IMR-90 (cell line): Measurements from ENCODE around the gene NAMPT. TPM values are rescaled to one million over a fixed set of nuclear protein-coding genes. Genes with fewer than 3 reads are reported as not detected.

Source experiments
- ATAC-seq: fragments of 200-7000 bp; cut with Tn5 transposase; 2 replicates; pipeline ENCODE4 v1.9.1; 2020; ENCODE audit warnings: low read depth, mild to moderate bottlenecking, moderate library complexity
- BruUV-seq: library from RNA; stranded (reverse); fragments of 400-500 nt; replicated peaks from 2 replicates; lab custom pipeline; 2021; lab: Mats Ljungman, UMichigan
- CTCF ChIA-PET: fragments of 300-600 bp; formaldehyde crosslinking; extraction: SDS; loops from one replicate; lab custom pipeline; 2021; ENCODE audit warnings: antibody characterized with exemption; lab: Yijun Ruan, JAX
- POLR2A ChIA-PET: fragments of 300-600 bp; sonication (Branson Sonifier 250); formaldehyde crosslinking; loops from one replicate; lab custom pipeline; 2022; ENCODE audit warnings: antibody characterized with exemption; ENCODE audit not compliant: unreplicated experiment; lab: Charles Lee
- DNase-seq: peaks from one replicate; pipeline ENCODE4 v3.0.0; 2013
- H2AFZ ChIP-seq: replicated peaks from 2 replicates; pipeline ENCODE3; 2013; ENCODE audit warnings: low read length, mild to moderate bottlenecking; ENCODE audit not compliant: poor library complexity
- H2AK5ac ChIP-seq: 2 replicates; pipeline ENCODE4 v1.6.1; 2013; ENCODE audit warnings: low read depth, low read length, inconsistent platforms
- H2AK9ac ChIP-seq: replicated peaks from 2 replicates; pipeline ENCODE3; 2013; ENCODE audit warnings: mild to moderate bottlenecking, low read depth, low read length, moderate library complexity; ENCODE audit not compliant: poor library complexity
- H2BK120ac ChIP-seq: 2 replicates; pipeline ENCODE4 v1.6.1; 2013; ENCODE audit warnings: low read depth, low read length, inconsistent platforms
- H2BK15ac ChIP-seq: 3 replicates; pipeline ENCODE4 v1.6.1; 2013; ENCODE audit warnings: low read depth, low read length, inconsistent platforms
- H2BK20ac ChIP-seq: 2 replicates; pipeline ENCODE4 v1.6.1; 2013; ENCODE audit warnings: low read depth, mild to moderate bottlenecking, inconsistent platforms, low read length, moderate library complexity
- H2BK5ac ChIP-seq: 2 replicates; pipeline ENCODE4 v1.6.1; 2013; ENCODE audit warnings: mild to moderate bottlenecking, low read depth, low read length, inconsistent platforms; ENCODE audit not compliant: poor library complexity, severe bottlenecking
- H3K14ac ChIP-seq: replicated peaks from 2 replicates; pipeline ENCODE4 v1.6.1; 2013; ENCODE audit warnings: low read depth, low read length, inconsistent platforms
- H3K18ac ChIP-seq: 2 replicates; pipeline ENCODE4 v1.6.1; 2013; ENCODE audit warnings: low read depth, low read length, control low read depth
- H3K23ac ChIP-seq: 2 replicates; pipeline ENCODE4 v1.6.1; 2013; ENCODE audit warnings: low read depth, low read length, inconsistent platforms
- H3K27ac ChIP-seq: 2 replicates; pipeline ENCODE4 v1.5.1; 2013; ENCODE audit warnings: mild to moderate bottlenecking, control low read depth, low read length; ENCODE audit not compliant: insufficient read depth
- H3K27me3 ChIP-seq: 2 replicates; pipeline ENCODE4 v1.6.1; 2013; ENCODE audit warnings: low read length; ENCODE audit not compliant: control insufficient read depth, insufficient read depth
- H3K36me3 ChIP-seq: 2 replicates; pipeline ENCODE4 v1.6.1; 2013; ENCODE audit warnings: low read length, mixed read lengths; ENCODE audit not compliant: control insufficient read depth, insufficient read depth
- H3K4ac ChIP-seq: 2 replicates; pipeline ENCODE4 v1.6.1; 2013; ENCODE audit warnings: low read depth, low read length, inconsistent platforms
- H3K4me1 ChIP-seq: 2 replicates; pipeline ENCODE4 v1.6.1; 2013; ENCODE audit warnings: low read length, mixed read lengths; ENCODE audit not compliant: control insufficient read depth, insufficient read depth
- H3K4me2 ChIP-seq: 2 replicates; pipeline ENCODE4 v1.6.1; 2013; ENCODE audit warnings: low read depth, mild to moderate bottlenecking, control low read depth, low read length, moderate library complexity
- H3K4me3 ChIP-seq: 2 replicates; pipeline ENCODE4 v1.5.1; 2013; ENCODE audit warnings: low read depth, mild to moderate bottlenecking, control low read depth, low read length, moderate library complexity; ENCODE audit not compliant: insufficient read depth
- H3K56ac ChIP-seq: 2 replicates; pipeline ENCODE4 v1.6.1; 2013; ENCODE audit warnings: low read length, inconsistent platforms; ENCODE audit not compliant: insufficient read depth; ENCODE audit errors: extremely low read depth
- H3K79me1 ChIP-seq, 2 experiments: 2 replicates each; pipeline ENCODE4 v1.6.1; 2013; ENCODE audit warnings: low read length in 2 of 2, inconsistent platforms in 1 of 2, low read depth in 1 of 2
- H3K9ac ChIP-seq: 2 replicates; pipeline ENCODE4 v1.6.1; 2013; ENCODE audit warnings: low read depth, low read length, control low read depth
- H3K9me1 ChIP-seq: 2 replicates; pipeline ENCODE4 v1.6.1; 2013; ENCODE audit warnings: low read length, inconsistent platforms; ENCODE audit not compliant: insufficient read depth
- H3K9me3 ChIP-seq: 2 replicates; pipeline ENCODE4 v1.6.1; 2013; ENCODE audit warnings: low read length; ENCODE audit not compliant: control insufficient read depth, insufficient read depth
- H4K20me1 ChIP-seq: 2 replicates; pipeline ENCODE4 v1.6.1; 2013; ENCODE audit warnings: low read length, inconsistent platforms; ENCODE audit not compliant: insufficient read depth
- H4K5ac ChIP-seq: 2 replicates; pipeline ENCODE4 v1.6.1; 2013; ENCODE audit warnings: mild to moderate bottlenecking, low read depth, low read length, control low read depth
- H4K8ac ChIP-seq, 2 experiments: 2 replicates each; pipeline ENCODE4 v1.6.1; 2013; ENCODE audit warnings: low read depth in 2 of 2, low read length in 2 of 2, control low read depth in 1 of 2, inconsistent platforms in 1 of 2
- H4K91ac ChIP-seq: 2 replicates; pipeline ENCODE4 v1.6.1; 2013; ENCODE audit warnings: low read depth, low read length, inconsistent platforms; ENCODE audit not compliant: insufficient read depth
- CTCF ChIP-seq: conservative IDR thresholded peaks from 2 replicates; pipeline ENCODE4 v1.5.1; 2012; ENCODE audit warnings: mild to moderate bottlenecking, low read depth, low read length, improper control_type of control experiment
- POLR2A ChIP-seq: IDR thresholded peaks from 2 replicates; pipeline ENCODE4 v1.6.1; 2012; ENCODE audit warnings: mild to moderate bottlenecking, low read depth, low read length
- WGBS, 2 experiments: methylation state at CpG; one replicate each; pipeline versions ENCODE4 v1.1.5 to v1.1.7; 2013; ENCODE audit warnings: missing lambda C conversion rate in 2 of 2; ENCODE audit not compliant: insufficient read length in 1 of 2; ENCODE audit errors: extremely low coverage in 2 of 2; 5-methylcytosine and 5-hydroxymethylcytosine counted together
- dilution Hi-C: fragments of 300-500 bp; cut with HindIII; formaldehyde crosslinking; loops from one replicate; pipeline ENCODE4 v1.14.3; 2018; ENCODE audit warnings: low sequenced_read_pairs; ENCODE audit not compliant: unreplicated experiment
- in situ Hi-C: fragments of 300-500 bp; cut with MboI; formaldehyde crosslinking; loops from 3 replicates; pipeline ENCODE4 v1.14.3; 2019; ENCODE audit warnings: low sequenced_read_pairs, inconsistent platforms, mixed read lengths
- intact Hi-C: fragments of 100-400 bp; cut with micrococcal nuclease; formaldehyde crosslinking; loops from 2 replicates; pipeline ENCODE4 v1.10.0; 2022
- polyA plus RNA-seq, 3 experiments: library from polyadenylated mRNA; depleted of rRNA; stranded (reverse); fragments of >200 nt; gene quantifications; 2 replicates each; pipeline ENCODE4 v1.2.3, GENCODE V29; 2012; ENCODE audit warnings: low replicate concordance in 1 of 3
- total RNA-seq: library from RNA; depleted of rRNA; stranded (reverse); fragments of >200 nt; gene quantifications from 2 replicates; pipeline ENCODE4 v1.2.3, GENCODE V29; 2012

The NAMPT gene
- total and polyA plus RNA-seq, 2 of the 4 experiments (the other 2 are of a cell fraction) = 13.3 to 31.7 TPM

- H4K8ac ChIP-seq = no peak overlapping the region
- no peak overlapping the region for H2BK5ac ChIP-seq
- H3K4me3 ChIP-seq = no peak overlapping the region
- no peak overlapping the region for H4K5ac ChIP-seq
- no peak overlapping the region for H3K23ac ChIP-seq
- TF ChIP-seq CTCF (no peak), POLR2A (0 out of 2 replicates have a peak, but pooled peaks have one; percentile 19)
- no TSS peak for BruUV-seq
- no peak overlapping the region for H2BK20ac ChIP-seq
- H4K20me1 ChIP-seq = no peaks in the 10 kb centered on the region
- no peak for DNase-seq
- intact Hi-C loops = no loop called here
- H3K4me2 ChIP-seq = no peak overlapping the region
- no peak overlapping the region for H3K56ac ChIP-seq
- no peak overlapping the region for H2BK15ac ChIP-seq
- H2AK5ac ChIP-seq = no peak overlapping the region
- dilution Hi-C loops = no loop called here
- peaks cover 17% of the 10 kb centered on the region for H3K36me3 ChIP-seq
- no peak overlapping the region for H3K4ac ChIP-seq
- no peaks in the 10 kb centered on the region for H3K27me3 ChIP-seq
- POLR2A ChIA-PET = no interaction called here
- H3K79me1 ChIP-seq = no peaks in the 10 kb centered on the region
- CTCF ChIA-PET = no interaction called here
- H4K91ac ChIP-seq = no peak overlapping the region
- no peaks in the 10 kb centered on the region for H3K9me1 ChIP-seq
- no CpG with 5 or more reads among the region's 4 CpGs for WGBS, 2 experiments
- no peak for ATAC-seq
- no peak overlapping the region for H2BK120ac ChIP-seq
- H3K14ac ChIP-seq = no peak overlapping the region
- H3K4me1 ChIP-seq = no peaks in the 10 kb centered on the region
- in situ Hi-C loops = no loop called here
- no peak overlapping the region for H3K18ac ChIP-seq
- H2AFZ ChIP-seq = no peak overlapping the region
- H3K27ac ChIP-seq = no peak overlapping the region
- no peak overlapping the region for H3K9ac ChIP-seq
- H2AK9ac ChIP-seq = no peak overlapping the region
- H3K9me3 ChIP-seq = peaks cover 4% of the 10 kb centered on the region; the same call in 1 of the 2 replicates
Observed at GRCh38 chr7:106247841-106248240, 36.9 kb downstream of the NAMPT start.
